Erythroblast (primary cell): Measurements from ENCODE around the gene IRF7.

Source experiments
- GATA1 ChIP-seq: IDR thresholded peaks from 2 replicates; pipeline ENCODE4 v1.6.1; 2011; ENCODE audit warnings: low read depth, mild to moderate bottlenecking, control low read depth, low read length, moderate library complexity
- POLR2A ChIP-seq: IDR thresholded peaks from 2 replicates; pipeline ENCODE4 v1.6.1; 2011; ENCODE audit warnings: mild to moderate bottlenecking, low read length

DNA sequence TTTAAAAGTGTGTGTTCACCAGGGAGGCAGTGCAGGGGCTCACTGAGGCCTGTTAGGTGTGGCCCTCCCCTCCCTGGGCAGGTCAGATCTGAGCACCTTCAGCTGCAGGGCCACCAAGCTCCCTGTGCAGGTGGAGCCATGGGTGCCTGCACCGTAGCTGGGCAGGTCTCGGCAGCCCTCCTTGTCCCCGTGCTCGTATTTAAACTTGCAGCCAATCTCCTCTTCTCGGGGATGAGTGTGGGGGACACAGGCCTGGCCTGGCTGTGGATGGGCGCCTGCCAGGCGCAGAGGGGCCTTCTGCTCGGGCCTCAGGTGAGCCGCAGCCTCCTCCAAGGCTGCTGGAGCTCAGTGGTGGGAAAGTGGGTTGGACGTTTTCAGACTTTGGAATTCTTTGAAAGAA, 20.4 kb downstream of the IRF7 start:
- TF ChIP-seq POLR2A (no peak), GATA1 (no peak)
